GM18870 (cell line): ENCODE measurements around the gene RFX3.

Experiments used
- ATAC-seq: cut with Tn5 transposase; IDR thresholded peaks from one replicate; pipeline ENCODE4 v1.9.1; 2021; ENCODE audit warnings: moderate library complexity; ENCODE audit not compliant: unreplicated experiment

Gene RFX3

DNA sequence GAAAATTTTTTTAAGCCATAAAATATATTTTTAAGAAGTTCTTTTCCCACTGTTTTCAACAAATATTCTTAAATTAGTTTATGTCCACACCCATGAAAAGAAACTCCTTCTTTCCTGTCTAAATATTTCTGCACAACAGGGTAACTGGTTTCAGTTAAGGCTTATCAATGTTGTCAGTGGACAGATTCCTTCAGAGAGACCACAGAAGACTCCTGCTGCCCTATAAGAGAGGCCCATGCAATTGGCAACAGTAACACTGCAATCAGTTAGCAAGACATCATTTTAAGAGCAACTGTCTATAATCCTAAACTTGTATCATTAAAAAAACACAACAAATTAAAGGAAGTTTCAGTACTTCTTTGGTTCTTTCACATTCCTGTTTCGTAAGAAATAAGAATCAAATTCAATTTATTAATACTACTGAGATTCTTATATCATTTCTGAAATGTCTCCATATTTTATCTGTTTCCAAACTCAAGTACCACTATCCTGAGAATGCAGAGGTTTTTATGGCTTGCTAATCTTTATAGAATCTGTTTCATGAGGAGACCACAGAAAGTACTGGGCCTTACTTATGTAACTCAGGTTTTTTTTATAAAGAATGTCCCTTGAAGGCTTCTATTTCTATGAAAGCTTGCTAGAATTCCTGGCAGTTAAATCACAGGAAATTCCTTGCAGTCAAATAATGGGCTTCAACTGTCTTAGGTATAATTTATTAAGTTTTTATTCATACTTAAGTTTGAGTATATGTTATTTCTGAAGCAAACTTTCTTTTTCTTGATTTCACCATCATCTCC is 240.2 kb downstream of the RFX3 start:
- no peak for ATAC-seq

DNA sequence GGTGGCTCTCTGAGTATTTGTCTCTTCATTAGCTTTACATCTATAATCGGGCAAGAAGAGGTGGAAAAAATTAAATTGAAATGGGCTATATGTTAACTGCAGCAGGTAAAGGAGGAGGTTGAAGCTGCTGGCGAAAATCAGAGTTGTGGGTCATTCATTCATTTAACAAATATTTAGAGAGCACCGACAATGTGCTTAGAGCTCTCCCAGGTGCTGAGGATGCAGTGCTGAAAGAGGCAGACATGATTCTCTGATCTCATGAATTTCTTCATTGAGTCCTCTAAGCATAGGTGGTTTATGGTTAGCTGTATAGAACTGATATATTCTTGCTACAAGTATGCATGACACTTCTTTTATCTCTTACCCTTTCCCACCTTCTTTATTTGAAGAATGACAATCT is 243.4 kb downstream of the RFX3 start:
- no peak for ATAC-seq

DNA sequence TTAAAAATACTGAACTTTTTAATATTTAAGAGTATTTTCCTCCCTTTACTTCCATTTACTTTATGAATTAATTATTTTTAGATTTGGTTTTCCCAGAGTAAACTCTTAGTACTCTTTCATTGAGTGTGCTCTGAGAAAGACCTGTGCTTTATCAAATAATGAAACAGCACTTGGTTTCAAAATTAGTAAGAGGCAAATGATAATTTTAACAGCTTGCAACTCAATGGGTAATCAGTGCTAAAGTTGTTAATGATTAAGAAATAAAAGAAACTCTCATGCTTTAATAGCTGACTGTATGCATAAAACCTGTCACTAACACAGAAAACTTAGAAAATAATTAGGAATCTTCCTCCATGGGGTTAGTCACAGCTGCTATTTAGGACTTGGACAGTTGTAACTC is 244.4 kb downstream of the RFX3 start:
- peak; percentile 75 for ATAC-seq

DNA sequence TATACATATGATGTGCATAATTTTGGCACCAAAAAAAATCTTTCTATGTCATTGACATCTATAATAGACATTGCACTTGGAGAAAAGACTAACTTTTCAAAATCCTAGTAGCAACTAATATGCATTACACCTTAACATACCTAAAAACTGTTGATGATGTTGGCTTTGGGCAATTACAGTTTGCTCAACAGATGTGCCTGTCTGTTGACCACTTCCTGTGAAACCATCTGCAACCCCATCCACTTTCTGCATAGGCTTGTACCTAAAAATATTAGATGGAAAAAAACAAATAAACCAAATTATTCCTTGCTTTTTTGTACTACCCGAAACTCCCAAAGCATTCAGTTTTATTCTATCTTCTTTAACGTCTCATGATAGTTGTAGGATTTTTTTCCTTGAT is 248.6 kb downstream of the RFX3 start:
- no peak for ATAC-seq

DNA sequence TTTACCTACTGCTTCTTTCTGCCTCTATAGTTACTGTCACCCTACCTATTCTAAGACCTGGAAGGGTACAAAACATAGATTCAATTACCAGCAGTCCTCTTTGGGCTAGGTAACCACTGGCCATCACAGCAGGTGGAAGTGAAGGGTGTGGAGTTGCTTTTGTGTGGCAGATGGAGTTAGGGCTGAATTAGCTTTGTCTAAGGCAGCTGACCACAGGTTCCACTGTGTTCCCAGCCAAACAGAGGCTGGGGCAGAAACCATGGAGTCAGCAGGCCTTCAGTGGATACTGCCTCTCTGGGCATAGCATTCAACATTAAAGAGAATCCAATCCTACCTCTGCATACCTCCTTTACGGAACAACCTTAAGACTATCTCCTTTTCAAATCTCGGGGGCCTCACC is 254.2 kb downstream of the RFX3 start:
- ATAC-seq = no peak

DNA sequence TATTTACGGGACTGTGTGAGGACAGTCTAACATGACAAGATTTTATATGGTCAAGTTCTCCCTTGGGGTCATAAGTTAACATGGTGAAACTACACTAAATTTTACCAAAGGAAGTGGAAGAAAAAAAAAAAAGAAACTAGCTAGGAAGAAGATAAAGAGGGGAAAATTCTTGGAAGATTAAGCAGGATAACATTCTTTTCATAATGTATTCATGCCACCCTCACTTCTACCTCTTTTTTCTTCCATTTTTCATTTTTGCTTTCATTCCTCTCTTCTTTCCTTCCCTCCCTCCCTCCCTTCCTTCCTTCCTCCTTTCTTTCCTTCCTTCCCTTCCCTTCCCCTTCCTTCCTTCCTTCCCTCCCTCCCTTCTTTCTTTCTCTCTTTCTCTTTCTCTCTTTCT is 254.6 kb downstream of the RFX3 start:
- no peak for ATAC-seq

DNA sequence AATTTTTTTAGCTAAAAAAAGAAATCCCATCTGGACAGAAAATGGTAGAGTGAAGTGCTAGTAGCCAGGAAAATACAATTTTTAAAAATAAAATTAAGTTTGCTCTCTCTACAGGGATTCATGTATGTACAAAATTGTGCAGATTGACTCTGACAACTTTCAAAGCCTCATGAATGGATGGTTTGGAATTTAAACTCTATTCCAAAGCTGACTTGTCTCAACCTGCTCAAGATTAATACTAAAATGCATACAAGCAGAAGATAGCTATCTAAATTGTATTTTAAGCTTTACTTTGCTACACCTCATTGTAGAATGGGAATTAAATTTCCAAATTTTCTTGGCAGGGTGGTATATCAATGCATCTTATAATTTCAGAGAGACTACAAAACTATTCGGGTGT is 257.6 kb downstream of the RFX3 start:
- ATAC-seq = no peak

DNA sequence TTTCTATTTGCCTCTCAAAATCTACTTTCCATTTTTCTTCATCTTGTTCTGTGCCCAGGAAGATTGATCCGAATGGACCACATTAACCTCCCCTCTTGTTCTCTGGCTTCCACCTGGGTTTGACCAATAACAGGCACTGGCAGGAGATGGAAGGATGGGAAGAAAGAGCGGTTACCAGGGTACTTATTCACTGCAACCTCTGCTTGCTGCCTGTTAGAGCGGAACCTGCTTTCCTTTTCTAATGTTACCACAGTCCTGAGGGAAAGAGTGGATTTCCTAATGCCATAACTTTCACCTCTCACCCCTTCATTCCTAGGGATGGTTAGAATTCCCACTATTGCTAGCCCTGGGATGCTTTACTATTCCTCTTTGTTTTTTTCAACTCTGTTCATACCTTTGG is 262.1 kb downstream of the RFX3 start:
- ATAC-seq = no peak

DNA sequence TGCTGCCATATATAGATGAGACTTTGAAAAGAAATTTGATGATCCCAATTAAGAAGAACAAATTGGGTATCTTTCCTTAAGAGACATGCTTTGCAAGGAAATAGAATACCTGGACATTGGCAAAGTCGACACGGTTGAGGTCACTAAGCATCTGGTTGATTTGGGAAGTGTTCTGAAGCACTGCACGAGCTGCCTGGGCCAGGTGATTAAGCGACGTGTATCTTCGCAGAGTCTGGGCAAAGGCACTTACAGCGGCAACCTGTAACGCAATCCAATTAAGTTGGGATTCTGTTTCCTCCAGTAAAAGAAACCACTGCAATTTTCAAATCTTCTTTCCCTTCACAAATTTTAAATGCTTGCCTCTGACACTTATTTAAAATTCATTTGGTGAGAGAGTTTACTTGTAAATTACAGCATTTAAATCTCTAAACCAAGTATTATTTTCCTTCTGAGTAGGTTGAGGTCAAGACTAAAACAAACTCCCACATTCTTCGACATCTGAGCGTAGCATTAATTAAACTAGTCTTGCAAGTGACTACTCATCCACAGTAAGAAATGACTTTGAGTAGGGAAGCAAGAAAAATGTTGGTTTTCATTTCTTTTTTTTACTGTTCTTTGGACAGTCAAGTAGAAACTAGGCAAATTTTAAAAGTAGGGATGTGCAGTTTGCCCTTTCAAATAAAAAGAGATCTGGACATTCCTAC is 262.8 kb downstream of the RFX3 start:
- no peak for ATAC-seq

DNA sequence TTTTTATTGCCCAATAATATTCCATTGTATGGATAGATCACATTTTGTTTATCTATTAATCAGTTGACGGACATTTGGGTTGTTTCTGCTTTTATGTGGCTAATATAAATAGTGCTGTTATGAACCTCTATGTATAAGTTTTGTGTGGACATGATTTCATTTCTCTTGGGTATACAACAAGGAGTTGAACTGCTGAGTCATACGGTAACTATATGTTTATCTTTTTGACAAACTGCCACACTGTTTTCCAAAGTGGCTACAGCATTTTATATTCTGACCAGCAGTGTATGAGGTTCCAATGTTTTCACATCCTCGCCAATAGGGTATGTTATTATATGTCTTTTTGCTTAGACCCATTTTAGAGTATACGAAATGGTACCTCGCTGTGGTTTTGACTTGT is 264.3 kb downstream of the RFX3 start:
- no peak for ATAC-seq

DNA sequence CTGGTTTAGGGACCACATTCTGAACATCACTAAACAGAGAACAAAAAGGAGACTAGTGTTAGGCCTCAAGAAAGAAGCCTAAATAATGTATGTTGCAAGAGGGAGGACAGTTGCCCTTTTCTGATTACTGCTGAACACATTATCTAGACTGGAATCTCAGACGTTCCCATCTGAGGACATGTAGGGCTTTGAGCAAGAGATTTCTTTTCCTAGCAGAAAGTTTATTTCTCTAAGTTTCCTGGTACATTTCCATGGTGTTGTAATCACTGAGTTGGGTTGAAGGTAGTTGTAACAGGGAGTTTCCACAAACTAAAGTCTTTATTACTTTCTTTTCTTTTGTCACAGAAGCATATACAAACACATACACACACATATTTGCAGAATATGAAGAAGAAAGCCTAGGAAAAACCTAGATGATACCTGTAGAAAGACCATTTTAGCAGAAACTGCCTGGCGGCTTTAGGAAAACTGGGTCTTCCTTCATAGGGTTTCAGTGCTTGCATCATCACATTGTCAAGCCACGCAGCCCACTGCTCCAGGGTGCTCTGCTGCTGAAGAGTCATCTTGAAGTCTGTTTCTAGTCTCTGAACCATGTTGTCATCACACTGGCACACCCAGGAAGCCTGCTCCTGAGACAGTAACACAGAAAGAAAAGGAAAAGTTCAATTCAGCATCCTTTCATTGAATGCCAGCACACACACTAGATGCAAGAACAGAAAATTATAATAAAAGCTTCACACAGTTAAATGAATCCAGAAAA is 269.1 kb downstream of the RFX3 start:
- ATAC-seq = no peak

DNA sequence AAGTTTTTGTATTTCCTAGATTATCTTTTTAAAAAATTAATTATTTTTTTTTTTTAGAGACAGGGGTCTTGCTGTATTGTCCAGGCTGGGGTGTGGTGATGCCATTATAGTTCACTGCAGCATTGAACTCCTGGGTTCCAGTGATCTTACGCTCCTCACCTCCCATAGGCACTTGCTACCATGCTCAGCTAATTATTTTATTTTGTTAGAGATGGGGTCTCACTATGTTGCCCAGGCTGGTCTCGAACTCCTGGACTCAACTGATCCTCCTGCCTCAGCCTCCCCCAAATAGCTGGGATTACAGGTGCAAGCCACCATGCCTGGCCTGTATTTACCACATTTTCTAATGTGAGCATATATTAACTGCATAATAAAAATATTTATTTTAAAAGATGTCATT is 274.5 kb downstream of the RFX3 start:
- ATAC-seq = no peak

DNA sequence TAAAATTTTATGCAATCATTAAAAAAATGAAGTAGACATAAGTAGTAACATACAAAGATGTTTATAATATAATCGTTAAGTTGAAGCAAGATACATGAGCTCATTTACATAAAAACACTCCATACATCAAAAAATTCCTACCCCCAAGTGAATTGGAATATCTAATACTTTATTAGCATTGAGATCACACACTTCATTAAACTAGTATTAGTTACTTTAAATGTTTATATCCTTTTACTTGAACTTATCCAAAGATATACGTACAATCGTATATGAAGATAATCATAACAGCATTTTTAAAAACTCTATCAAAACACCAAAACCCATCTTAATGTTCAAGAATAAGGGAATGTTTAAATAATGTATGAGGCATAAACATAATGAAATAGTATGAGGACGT is 275.1 kb downstream of the RFX3 start:
- ATAC-seq = no peak

DNA sequence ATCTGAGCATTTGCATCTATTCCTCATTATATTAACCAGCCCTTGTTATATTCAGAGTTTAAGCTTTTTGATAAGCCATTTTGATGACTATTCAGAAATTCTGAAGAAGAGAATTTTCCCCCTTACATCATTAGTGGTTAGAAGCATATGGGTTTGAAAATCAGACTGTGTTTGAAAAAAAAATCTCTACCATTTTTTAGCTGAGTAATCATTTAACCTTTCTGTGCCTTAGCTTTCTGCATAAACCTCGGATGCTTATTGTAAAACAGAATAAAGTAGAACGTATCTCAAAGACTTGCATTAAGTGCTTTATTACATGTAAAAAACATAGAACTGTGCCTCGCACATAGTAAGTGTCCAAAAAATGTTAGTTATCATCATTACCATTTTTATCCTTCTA is 278.6 kb downstream of the RFX3 start:
- ATAC-seq = no peak

DNA sequence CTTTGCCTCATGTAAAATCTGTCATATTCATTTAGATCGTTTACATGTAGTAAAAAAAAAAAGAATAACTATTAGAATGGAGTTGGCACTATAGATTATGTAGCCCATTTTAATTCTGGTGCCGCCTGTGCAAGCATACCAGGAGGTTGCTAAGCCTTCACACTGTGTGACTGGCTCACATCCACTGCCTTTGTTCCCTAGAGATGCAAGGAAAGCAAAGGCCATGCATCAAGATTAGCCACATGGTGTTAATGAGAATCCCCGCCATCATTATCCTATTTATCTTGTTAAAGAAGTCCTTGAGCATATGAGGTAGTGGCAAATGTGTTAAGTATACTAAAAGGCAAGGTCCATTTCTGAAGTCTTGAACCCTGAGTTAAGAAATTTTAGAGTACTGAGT is 279.6 kb downstream of the RFX3 start:
- ATAC-seq = no peak

DNA sequence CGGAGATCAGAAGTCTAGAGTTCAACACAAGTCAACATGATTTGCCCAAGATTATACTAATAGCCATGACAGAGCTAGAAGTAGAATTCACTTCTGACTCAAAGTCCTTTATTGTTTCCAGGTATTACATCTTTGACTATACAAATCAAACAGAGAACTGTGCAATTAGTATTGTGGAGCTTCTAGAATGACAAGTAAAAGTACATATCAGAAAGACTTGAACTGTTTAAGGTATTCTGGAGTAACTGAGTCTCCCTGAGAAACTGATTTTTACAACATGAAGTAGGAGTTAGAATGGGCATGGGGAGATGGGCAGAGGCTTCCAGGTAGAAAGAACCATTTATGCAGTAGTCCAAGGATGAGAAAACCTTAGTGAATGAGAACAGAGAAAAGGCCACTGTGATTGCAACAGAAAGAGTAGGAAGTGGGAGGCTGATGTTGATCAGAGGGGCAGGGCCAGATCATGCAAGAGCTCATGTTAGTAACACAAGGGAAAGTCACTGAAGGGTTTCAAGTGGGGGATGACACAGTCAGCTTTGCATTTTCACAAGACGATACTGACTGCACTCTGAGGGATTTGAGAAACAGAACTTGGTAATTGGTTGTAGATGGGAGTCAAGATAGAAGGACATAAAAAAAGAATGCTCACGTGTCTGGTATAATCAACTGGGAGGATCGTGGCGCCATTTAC is 280.7 kb downstream of the RFX3 start:
- ATAC-seq = peak; percentile 61

DNA sequence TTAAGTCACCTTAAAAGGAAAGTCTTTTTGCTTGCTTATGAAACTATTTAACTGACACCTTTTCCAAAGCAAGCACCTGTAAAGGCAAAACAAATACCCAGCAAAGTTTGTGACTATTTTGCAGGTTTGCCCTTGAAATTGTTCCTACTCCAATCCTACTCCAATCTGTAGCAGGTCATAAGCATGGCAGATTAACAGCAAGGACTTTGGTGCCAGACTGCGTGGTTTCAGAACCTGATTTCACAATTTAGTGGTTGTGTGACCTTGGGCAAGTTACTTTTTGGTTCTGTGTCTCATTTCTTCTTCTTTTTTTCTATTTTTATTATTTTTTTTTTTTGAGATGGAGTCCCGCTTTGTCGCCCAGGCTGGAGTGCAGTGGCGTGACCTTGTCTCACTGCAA is 282.1 kb downstream of the RFX3 start:
- ATAC-seq = no peak

DNA sequence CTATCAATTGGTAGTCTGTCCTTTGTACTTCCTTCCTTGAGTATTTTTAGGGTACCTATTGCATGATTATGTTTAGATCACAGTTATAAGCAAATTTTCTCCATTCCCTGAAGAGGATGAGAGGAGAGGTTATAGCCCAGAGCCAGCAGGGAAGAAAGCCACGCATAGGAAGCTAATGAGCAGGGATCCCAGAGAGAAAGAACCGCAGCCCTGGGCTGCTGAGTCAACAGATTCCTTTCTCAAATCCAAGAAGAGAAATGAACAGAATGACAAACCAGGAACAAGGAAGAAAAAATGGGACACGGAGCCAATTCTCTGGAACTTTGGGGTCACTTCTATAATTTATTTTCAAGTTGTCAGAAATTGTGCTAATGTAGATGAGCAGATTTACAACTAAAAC is 284.5 kb downstream of the RFX3 start:
- no peak for ATAC-seq

DNA sequence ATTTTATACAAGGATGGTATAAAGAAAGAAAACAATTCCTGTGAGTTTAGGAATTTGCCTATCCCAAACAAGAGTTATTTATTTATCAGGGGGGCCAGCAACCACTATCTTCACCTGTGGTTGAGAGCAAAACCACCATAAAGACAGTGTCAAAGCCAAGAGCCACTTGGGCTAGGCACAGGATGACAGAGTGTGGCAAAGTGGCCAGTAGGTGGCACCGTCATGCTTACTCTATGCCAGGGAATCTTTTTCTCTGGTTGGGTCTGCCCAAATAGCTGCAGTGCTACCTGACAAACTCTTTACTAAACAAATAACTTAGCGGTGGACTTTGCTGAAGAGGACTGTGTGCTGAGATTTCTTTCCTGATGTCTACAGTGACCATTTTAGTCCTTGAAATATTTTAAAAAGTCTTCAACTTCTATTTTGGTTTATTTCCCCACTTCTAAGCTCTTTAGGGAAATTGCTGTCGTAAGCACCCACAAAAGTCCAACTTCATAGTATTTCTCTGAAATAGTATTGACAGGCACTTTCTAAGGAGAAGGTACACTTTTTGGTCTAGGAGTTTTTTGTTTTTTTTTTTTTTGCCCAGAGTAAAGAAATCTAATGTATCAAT is 285.0 kb downstream of the RFX3 start:
- peak; percentile 83 for ATAC-seq

DNA sequence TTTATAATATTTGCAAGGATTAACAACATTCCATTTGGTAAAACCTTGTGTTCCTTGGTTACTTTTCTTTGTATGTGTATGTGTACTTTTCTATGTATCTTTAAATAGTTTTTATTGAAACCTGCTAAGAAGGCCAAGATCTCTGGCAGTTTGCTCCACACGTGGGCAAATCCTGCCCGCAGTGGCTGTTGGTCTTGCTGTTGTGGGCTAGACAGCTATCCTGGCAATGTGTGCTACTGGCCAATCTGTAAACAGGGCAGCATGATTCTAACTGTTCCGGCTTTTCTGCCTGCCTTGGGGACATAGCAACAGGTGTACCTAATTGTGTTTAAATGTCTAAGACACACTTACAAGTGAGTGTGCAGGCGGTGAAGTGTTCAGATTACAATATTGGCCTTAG is 286.6 kb downstream of the RFX3 start:
- ATAC-seq = no peak

DNA sequence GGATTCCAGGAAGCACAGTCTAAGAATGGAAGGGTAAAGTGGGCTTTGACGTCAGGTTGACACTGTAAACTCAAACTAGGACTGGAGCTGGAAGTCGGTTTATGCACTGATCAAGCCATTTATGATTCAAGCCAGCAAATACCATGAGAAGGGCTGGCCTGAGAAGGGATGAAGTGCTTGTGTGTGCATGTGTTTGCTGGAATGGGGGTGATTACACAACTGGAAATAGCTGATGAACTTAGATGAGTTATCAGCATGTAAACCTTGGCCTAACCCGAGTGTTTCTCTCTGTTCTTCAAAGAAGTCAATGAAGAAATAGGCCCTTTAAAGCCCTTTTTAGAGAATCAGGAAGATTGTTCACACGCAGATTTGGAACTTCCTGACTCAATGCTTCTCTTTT is 287.6 kb downstream of the RFX3 start:
- no peak for ATAC-seq
